ENCODE measurements around the gene LAMA2. TPM values are rescaled to one million over a fixed set of nuclear protein-coding genes. Genes with fewer than 3 reads are reported as not detected.

Gene LAMA2
- total and polyA plus RNA-seq, 2 of the 8 experiments (the other 6 are each of a cell fraction or from before 2014, with no cell fraction given) = 1.3 to 3.8 TPM

- TF ChIP-seq CHD7 (IDR thresholded peaks at IDR 0.05; ENCODE audit: insufficient replicate concordance, low read length) = no peak
- no peak for TF ChIP-seq ZNF274 (IDR thresholded peaks at IDR 0.05; ENCODE audit: borderline replicate concordance, extremely low read depth, low read length)
- TF ChIP-seq USF2 (IDR thresholded peaks at IDR 0.05; ENCODE audit: low read length) = no peak
- TF ChIP-seq CBX8 (IDR thresholded peaks at IDR 0.05; ENCODE audit: borderline replicate concordance, low read depth, low read length) = no peak
- TF ChIP-seq NANOG (IDR thresholded peaks at IDR 0.05; ENCODE audit: insufficient read depth, low read depth, low read length, poor library complexity, severe bottlenecking) = no peak
- TF ChIP-seq TAF7 (optimal IDR thresholded peaks at IDR 0.05; ENCODE audit: borderline replicate concordance, low read depth, low read length) = no peak
- no peak for TF ChIP-seq PHF8 (conservative IDR thresholded peaks at IDR 0.05; ENCODE audit: low read depth, low read length)
- no peak for TF ChIP-seq RAD21 (IDR thresholded peaks at IDR 0.05 in 1 of 2, conservative IDR thresholded peaks at IDR 0.05 in 1 of 2; ENCODE audit: low read depth in 2 of 2, low read length in 2 of 2)
- TF ChIP-seq ATF3 (IDR thresholded peaks at IDR 0.05; ENCODE audit: insufficient read depth, low read depth, low read length) = no peak
These were observed 566.0 kb downstream of the LAMA2 start (continued) for GRCh38 chr6:129448965-129449364.
